HEK293T (cell line): ENCODE measurements around the gene CAMSAP2.

ENCODE experiments used
- CTCF ChIA-PET: fragments of 350-600 bp; formaldehyde crosslinking; extraction: SDS; loops from one replicate; lab custom pipeline; 2021; ENCODE audit warnings: antibody characterized with exemption, inconsistent platforms; lab: Yijun Ruan, JAX
- POLR2A ChIA-PET: fragments of 350-600 bp; formaldehyde crosslinking; extraction: SDS; loops from one replicate; lab custom pipeline; 2020; ENCODE audit warnings: antibody characterized with exemption, inconsistent platforms; lab: Yijun Ruan, JAX
- DNase-seq: peaks from one replicate; pipeline ENCODE4 v3.0.0; 2012; ENCODE audit warnings: mixed read lengths; ENCODE audit errors: extremely low spot score
- ARNT ChIP-seq: fragments of 450-650 bp; IDR thresholded peaks from 2 replicates; pipeline ENCODE4 v1.6.1; 2017; ENCODE audit warnings: mild to moderate bottlenecking
- BHLHE40 ChIP-seq: fragments of 450-650 bp; IDR thresholded peaks from 2 replicates; pipeline ENCODE4 v1.6.1; 2016; ENCODE audit warnings: mild to moderate bottlenecking, moderate library complexity, borderline replicate concordance
- CTBP1 ChIP-seq: fragments of 450-650 bp; IDR thresholded peaks from 2 replicates; pipeline ENCODE4 v1.6.1; 2016; ENCODE audit warnings: borderline replicate concordance
- ELF4 ChIP-seq: fragments of 450-650 bp; IDR thresholded peaks from 2 replicates; pipeline ENCODE4 v1.6.1; 2017; ENCODE audit warnings: antibody characterized with exemption
- FOXA1 ChIP-seq: fragments of 450-650 bp; IDR thresholded peaks from 2 replicates; pipeline ENCODE4 v1.6.1; 2016; ENCODE audit warnings: mild to moderate bottlenecking
- FOXK2 ChIP-seq: fragments of 450-650 bp; IDR thresholded peaks from 2 replicates; pipeline ENCODE4 v1.6.1; 2016; ENCODE audit warnings: mild to moderate bottlenecking
- FOXM1 ChIP-seq: fragments of 450-650 bp; IDR thresholded peaks from 2 replicates; pipeline ENCODE4 v1.6.1; 2017; ENCODE audit warnings: mild to moderate bottlenecking, borderline replicate concordance
- HDGF ChIP-seq: fragments of 450-650 bp; IDR thresholded peaks from 2 replicates; pipeline ENCODE4 v1.6.1; 2017; ENCODE audit warnings: antibody characterized with exemption, borderline replicate concordance
- L3MBTL2 ChIP-seq: fragments of 450-650 bp; conservative IDR thresholded peaks from 2 replicates; pipeline ENCODE4 v1.6.1; 2016; ENCODE audit warnings: mild to moderate bottlenecking
- LEF1 ChIP-seq: fragments of 450-650 bp; IDR thresholded peaks from 2 replicates; pipeline ENCODE4 v1.6.1; 2017; ENCODE audit warnings: mild to moderate bottlenecking, borderline replicate concordance
- NFRKB ChIP-seq: fragments of 450-650 bp; IDR thresholded peaks from 2 replicates; pipeline ENCODE4 v1.6.1; 2016; ENCODE audit warnings: mild to moderate bottlenecking, moderate library complexity
- SP1 ChIP-seq: fragments of 450-650 bp; IDR thresholded peaks from 2 replicates; pipeline ENCODE4 v1.6.1; 2017
- SUZ12 ChIP-seq: fragments of 450-650 bp; IDR thresholded peaks from 2 replicates; pipeline ENCODE4 v1.6.1; 2016; ENCODE audit warnings: mild to moderate bottlenecking
- TARDBP ChIP-seq: fragments of 450-650 bp; IDR thresholded peaks from 2 replicates; pipeline ENCODE4 v1.6.1; 2016
- ZNF384 ChIP-seq: fragments of 450-650 bp; IDR thresholded peaks from 2 replicates; pipeline ENCODE4 v1.6.1; 2016
- TF ChIP-seq, protein P1 (sequence below): fragments of 450-650 bp; IDR thresholded peaks from 2 replicates; pipeline ENCODE4 v1.6.1; 2016

The CAMSAP2 gene

DNA sequence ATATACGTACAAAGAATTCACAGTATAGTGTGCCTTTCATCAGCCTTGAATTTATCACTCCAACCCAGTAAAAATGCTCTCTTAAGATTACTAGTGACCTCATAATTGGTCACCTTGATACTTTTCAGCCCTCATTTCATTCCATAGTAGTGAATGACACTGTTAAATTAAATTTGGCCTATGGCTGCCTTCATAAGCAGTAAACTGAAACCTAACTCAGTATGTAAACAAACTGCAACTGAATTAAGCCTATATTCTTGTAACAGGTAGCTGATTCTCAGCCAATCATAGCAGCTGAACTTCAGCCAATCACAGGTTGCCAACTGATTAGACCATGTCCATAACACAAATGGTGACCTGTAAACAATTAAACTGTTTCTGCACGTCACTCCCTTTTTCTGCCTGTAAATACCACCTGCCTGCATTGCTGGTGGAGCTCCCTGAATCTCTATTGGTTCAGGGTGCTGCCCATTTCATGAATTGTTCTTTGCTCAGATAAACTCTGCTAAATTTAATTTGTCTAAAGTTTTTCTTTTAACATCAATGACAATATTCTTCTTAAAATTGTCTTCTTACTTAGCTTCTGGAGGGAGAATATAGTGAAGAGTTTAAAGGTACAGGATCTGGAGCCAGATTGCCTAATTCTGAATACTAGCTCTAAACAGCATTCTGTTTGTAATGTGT lies 24.0 kb upstream of the CAMSAP2 start:
- DNase-seq: no peak
- ChIA-PET POLR2A (no interaction called here), CTCF (no interaction called here)
- no peak for TF ChIP-seq LEF1
- TF ChIP-seq, protein P1, sequence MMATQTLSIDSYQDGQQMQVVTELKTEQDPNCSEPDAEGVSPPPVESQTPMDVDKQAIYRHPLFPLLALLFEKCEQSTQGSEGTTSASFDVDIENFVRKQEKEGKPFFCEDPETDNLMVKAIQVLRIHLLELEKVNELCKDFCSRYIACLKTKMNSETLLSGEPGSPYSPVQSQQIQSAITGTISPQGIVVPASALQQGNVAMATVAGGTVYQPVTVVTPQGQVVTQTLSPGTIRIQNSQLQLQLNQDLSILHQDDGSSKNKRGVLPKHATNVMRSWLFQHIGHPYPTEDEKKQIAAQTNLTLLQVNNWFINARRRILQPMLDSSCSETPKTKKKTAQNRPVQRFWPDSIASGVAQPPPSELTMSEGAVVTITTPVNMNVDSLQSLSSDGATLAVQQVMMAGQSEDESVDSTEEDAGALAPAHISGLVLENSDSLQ: no peak
- TF ChIP-seq L3MBTL2: no peak
- TF ChIP-seq ARNT: no peak
- no peak for TF ChIP-seq FOXM1
- TF ChIP-seq SP1: no peak
- no peak for TF ChIP-seq NFRKB

DNA sequence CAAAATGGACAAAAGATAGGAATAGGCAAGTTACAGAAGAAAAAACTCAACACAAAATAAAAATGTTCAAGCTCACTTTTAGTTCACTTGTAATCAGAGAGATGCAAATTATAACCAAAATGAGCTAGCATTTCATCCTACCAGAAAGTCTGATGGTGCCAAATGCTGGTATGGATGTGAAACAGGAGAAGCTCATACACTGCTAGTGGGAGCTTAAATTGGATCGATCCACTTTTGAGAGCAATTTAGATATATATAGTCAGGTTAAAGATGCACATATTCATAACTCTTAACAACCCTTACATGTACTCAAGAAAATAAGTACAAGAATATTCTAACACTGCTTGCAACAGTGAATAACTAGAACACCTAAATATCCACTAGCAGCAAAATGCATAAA lies 18.5 kb upstream of the CAMSAP2 start:
- no peak for TF ChIP-seq FOXA1
- TF ChIP-seq L3MBTL2: no peak
- DNase-seq: no peak
- POLR2A ChIA-PET: interaction anchor here (0.9 to 1.4 kb wide), 2 partner anchors 18 to 1229 kb away, joined by 3 to 4 read pairs; partner anchors contain the start of gene CAMSAP2
- CTCF ChIA-PET: no interaction called here

DNA sequence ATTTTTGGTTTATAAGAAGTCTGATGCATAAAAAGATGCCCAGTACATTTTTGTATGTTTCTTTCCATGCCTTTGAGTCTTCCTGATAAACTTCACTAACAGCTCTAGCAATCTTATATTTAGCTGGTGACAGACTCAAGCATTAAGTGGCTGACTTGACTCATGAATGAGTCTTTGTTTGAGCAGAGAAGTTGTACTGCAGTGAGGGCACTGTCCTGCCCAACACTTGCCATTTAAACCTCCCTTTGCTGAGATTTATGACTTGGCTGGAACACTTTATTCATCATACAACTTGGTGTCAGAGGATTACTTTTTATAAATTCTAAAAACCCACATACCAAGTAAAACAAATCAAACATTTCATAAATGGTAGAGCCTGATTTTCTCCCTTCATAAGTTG lies 14.6 kb upstream of the CAMSAP2 start:
- POLR2A ChIA-PET: no interaction called here

DNA sequence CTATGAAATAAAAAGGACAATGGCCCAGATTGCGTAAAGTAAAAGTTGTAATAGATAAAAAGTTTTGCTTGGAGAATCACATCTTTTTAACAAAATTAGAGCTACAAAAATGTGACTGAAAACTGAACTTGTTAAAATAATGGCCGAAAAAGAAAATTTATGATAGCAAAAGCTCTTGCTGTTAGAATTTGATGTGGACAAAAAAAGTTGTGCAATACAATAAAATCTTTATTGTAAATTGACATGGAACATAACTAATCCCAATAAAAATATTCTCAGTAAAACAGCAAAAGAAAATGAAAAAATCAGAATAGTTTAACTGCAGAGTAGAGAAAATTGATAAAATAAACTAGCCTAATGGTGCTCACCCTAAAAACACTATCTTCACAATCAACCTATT lies 11.4 kb upstream of the CAMSAP2 start:
- no peak for DNase-seq
- ChIA-PET POLR2A (interaction anchor here (1.2 kb wide), 1 partner anchor 11 kb away, joined by 5 read pairs; the partner anchor contains the start of gene CAMSAP2), CTCF (interaction anchor here (0.6 kb wide), 1 partner anchor 22 kb away, joined by 3 read pairs; no protein-coding TSS in a partner anchor)
- no peak for TF ChIP-seq ELF4

More for the DNA sequence above, 14.6 kb upstream of the CAMSAP2 start:
- no peak for DNase-seq
- TF ChIP-seq ELF4 (no peak), ARNT (no peak), FOXK2 (no peak), L3MBTL2 (no peak)
- CTCF ChIA-PET: no interaction called here

DNA sequence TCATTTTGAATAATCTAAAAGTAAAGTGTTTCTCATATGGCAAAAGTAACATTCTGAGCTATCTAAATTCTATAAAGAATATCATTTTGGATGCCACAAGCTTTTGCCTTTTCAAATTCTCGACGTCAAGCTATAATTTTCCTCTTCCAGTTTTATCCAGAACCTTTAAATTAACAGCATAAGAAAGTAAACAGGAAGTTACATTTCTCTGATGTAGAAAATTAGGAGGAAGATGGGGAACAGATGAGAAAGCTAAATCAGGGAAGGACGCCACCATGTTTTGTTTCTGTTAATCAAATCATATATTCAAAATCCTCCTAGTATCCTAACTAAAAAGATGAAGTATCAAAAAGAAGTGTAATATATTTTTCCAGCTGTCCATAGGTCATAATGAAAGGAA lies 8.8 kb upstream of the CAMSAP2 start:
- DNase-seq: no peak
- POLR2A ChIA-PET: interaction anchor here (1.3 to 1.6 kb wide), 2 partner anchors 9 to 60 kb away, joined by 4 to 5 read pairs; partner anchors contain the start of genes CAMSAP2 and DDX59
- TF ChIP-seq ARNT (no peak), SP1 (no peak), ELF4 (no peak), FOXA1 (no peak), SUZ12 (no peak), L3MBTL2 (no peak), HDGF (no peak), FOXM1 (no peak), BHLHE40 (no peak), NFRKB (no peak), CTBP1 (no peak), FOXK2 (no peak), LEF1 (no peak), ZNF384 (no peak)
- TF ChIP-seq, protein P1: no peak
- CTCF ChIA-PET: interaction anchor here (0.7 kb wide), 1 partner anchor 94 kb away, joined by 3 read pairs; no protein-coding TSS in a partner anchor

DNA sequence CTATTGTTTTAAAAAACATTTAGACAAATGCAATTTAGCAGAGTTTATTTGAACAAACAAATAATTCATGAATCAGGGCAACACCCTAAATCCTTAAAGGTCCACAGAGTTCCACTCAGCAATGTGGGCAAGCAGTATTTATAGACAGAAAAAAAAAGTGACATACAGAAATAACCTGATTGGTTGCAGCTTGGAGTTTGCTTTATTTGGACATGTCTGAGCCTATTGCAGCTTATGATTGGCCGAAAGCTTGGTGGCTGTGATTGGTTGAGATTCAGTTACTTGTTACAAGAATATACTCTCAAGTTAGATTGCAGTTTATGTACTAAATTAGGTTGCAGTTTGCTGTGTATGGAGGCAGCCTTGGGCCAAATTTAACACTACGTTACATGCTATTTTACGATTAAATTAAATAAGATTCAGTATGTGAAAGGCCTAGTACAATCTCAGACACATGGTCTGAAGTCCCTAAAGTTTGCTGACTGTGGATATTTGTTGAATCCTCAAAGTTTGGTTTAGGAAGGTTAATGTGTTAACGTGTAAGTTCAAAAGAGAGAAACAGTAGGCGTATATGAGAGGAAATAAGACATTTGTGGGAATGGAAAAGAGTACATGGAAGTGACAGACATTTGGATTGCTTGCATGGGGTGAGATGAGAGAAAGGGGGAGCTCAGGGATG lies 6.9 kb upstream of the CAMSAP2 start:
- TF ChIP-seq ZNF384 (0 out of 2 replicates have a peak, but pooled peaks have one; percentile 18), SUZ12 (no peak), NFRKB (no peak), L3MBTL2 (peak; percentile 39; the same call in 1 of the 2 replicates), CTBP1 (no peak)
- ChIA-PET POLR2A (no interaction called here), CTCF (no interaction called here)
- DNase-seq: no peak

DNA sequence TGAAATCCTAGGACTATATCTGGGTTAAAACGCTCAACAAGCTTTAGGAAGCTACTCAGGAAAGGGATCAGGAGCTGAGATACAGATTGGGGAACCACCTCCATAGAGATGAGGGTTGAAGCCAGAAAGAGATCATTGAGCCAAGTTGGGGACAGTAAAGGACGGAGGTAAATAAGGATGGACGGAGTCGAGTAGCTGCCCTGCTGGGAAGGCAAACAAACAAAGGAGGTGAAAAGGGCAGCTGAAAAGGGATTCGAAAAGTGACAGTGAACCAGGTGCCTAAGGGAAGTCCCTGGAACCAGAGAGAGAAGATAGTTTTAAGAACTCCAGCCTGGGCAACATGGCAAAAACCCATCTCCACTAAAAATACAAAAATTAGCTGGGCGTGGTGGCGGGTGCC lies 6.3 kb upstream of the CAMSAP2 start:
- CTCF ChIA-PET: no interaction called here
- POLR2A ChIA-PET: no interaction called here
- TF ChIP-seq, protein P1: no peak
- no peak for TF ChIP-seq CTBP1
- TF ChIP-seq TARDBP: no peak
- no peak for TF ChIP-seq FOXA1
- no peak for TF ChIP-seq ELF4
- no peak for TF ChIP-seq BHLHE40
- no peak for DNase-seq
